Memory B cell (primary cell): ENCODE results near the gene VTI1A.

Experiments
- ATAC-seq: fragments of 150-1000 bp; cut with Tn5 transposase; 2 replicates; pipeline ENCODE4 v1.10.0; 2021; ENCODE audit warnings: low read depth, mild to moderate bottlenecking, moderate library complexity
- DNase-seq, 2 donors: peaks; one replicate each; pipeline ENCODE4 v3.0.0; 2022; ENCODE audit warnings: low spot score in 2 of 2
- H3K27ac Mint-ChIP-seq: one replicate; pipeline ENCODE4 v1.8.0; 2022; ENCODE audit warnings: mild to moderate bottlenecking, moderate library complexity, mixed read lengths
- H3K27me3 Mint-ChIP-seq: one replicate; pipeline ENCODE4 v1.8.0; 2022; ENCODE audit warnings: mixed read lengths
- H3K36me3 Mint-ChIP-seq: one replicate; pipeline ENCODE4 v1.8.0; 2022; ENCODE audit warnings: mild to moderate bottlenecking, mixed read lengths
- H3K4me1 Mint-ChIP-seq: one replicate; pipeline ENCODE4 v1.8.0; 2022; ENCODE audit warnings: mixed read lengths
- H3K4me3 Mint-ChIP-seq: one replicate; pipeline ENCODE4 v1.8.0; 2022; ENCODE audit warnings: mild to moderate bottlenecking, moderate library complexity, mixed read lengths
- H3K9me3 Mint-ChIP-seq: one replicate; pipeline ENCODE4 v1.8.0; 2022; ENCODE audit warnings: mixed read lengths

The VTI1A gene

DNA sequence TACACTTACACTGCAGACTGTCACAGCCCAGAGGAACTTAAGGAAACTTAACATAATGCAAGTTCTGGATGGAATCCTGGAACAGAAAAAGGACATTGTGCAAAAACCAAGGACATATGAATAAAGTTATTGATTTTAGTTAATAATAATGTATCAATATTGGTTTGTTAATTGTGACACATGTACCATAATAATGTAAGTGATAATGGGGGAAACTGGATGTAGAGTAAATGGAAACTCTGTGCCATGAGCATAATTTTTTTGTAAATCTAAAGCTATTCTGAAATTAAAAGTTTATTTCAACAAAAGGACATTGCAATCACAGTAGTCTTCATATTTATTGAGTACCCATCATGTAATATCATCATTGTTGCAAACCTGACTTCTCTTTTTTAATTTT lies 107.2 kb downstream of the VTI1A start:
- no peak overlapping the region for H3K4me3 Mint-ChIP-seq
- peaks cover 4% of the 10 kb centered on the region for H3K4me1 Mint-ChIP-seq
- DNase-seq: no peak
- no peak for ATAC-seq
- no peaks in the 10 kb centered on the region for H3K9me3 Mint-ChIP-seq
- H3K27me3 Mint-ChIP-seq: no peaks in the 10 kb centered on the region
- peaks cover 19% of the 10 kb centered on the region for H3K36me3 Mint-ChIP-seq
- no peak overlapping the region for H3K27ac Mint-ChIP-seq

GRCh38 chr10:112557197-112557596 lies 110.2 kb downstream of the VTI1A start:
- Mint-ChIP-seq H3K4me1 (peaks cover 4% of the 10 kb centered on the region), H3K36me3 (peaks cover 11% of the 10 kb centered on the region), H3K9me3 (no peaks in the 10 kb centered on the region), H3K27me3 (no peaks in the 10 kb centered on the region), H3K4me3 (no peak overlapping the region), H3K27ac (no peak overlapping the region)
- ATAC-seq (no peak), DNase-seq (no peak)

GRCh38 chr10:112558476-112559142 lies 111.6 kb downstream of the VTI1A start:
- Mint-ChIP-seq H3K27ac (no peak overlapping the region), H3K9me3 (no peaks in the 10 kb centered on the region), H3K4me3 (no peak overlapping the region), H3K4me1 (no peaks in the 10 kb centered on the region), H3K27me3 (no peaks in the 10 kb centered on the region), H3K36me3 (peaks cover 5% of the 10 kb centered on the region)
- no peak for ATAC-seq
- no peak for DNase-seq

DNA sequence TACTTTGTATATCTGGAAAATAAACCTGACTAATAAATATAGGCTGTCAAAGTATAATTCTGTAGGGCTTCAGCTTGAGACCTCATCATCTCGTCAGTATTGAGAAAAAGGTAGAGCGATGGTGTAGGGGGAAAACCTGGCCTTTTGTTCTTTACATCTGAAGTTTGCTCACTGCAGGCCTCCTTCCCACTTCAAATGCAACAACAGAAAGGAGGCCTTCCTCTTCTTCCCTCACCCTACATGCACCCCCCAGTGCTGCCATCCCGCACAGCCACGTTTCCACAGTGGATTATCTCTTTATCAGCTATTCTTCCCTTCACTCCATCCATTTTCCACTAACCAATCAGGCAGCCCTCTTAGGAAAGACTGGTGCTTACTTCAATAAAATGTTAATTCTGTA lies 112.3 kb downstream of the VTI1A start:
- Mint-ChIP-seq H3K27me3 (no peaks in the 10 kb centered on the region), H3K4me3 (no peak overlapping the region), H3K9me3 (no peaks in the 10 kb centered on the region), H3K4me1 (no peaks in the 10 kb centered on the region), H3K27ac (no peak overlapping the region), H3K36me3 (peaks cover 2% of the 10 kb centered on the region)
- DNase-seq (no peak), ATAC-seq (no peak)

DNA sequence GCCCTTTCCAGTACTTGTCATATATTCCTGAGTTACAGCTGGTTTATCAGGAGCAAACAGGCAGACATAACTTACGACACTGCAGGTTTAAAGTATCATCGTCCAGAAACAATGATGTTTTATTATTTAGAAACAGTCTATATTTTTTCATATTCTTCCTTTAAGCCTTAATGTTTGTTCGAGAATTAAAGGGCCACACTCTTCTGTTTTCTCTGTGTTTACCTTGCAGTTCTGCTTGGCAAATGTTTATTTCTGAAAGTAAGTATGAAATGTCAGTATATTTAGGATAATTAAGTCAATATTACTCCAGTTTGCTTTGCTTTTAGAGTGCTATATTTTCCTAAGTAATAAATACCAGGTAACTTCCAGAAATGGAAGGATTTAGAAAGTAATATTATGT lies 115.1 kb downstream of the VTI1A start:
- Mint-ChIP-seq H3K9me3 (no peaks in the 10 kb centered on the region), H3K27ac (no peak overlapping the region), H3K4me1 (no peaks in the 10 kb centered on the region), H3K4me3 (no peak overlapping the region), H3K36me3 (no peaks in the 10 kb centered on the region), H3K27me3 (no peaks in the 10 kb centered on the region)
- DNase-seq (no peak), ATAC-seq (no peak)

DNA sequence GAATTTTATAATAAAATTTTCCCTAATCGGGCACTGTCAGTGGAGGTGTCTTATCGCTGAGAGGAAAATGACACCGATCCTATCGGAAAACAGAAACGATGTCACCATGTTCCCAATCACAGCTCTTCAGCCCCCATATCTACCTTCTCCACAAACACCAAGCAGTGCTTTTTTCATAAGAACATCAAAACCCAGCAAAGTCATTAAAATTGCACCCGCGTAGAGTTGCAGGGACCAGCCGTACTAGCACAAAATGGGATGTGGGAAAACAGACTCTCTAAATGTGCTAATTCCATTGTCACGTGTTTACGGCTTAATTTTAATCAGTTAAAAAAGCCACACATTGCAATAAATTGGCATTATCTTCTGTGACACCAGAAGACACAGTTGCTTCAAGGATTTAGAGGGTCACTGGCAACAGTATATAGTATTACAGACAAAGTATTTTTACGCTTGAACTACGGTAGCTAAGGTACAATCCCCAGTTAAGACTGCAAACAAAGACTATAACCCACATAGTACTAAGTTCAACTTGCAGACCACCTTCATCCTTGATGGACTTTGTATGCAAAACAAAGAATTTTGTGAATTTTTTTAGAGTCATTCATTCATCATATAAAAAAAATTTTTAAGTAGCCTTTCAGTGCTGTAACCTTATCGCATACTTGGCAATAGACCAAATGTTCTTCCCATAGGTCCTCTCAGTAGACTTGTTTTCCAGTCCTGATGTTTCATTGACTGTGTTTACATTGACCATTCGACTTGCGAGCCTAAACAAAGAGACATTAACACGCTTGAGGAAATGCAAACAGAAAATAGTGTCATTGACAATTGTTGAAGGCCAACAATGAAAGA lies 116.0 kb downstream of the VTI1A start:
- Mint-ChIP-seq H3K4me3 (no peak overlapping the region), H3K36me3 (no peaks in the 10 kb centered on the region), H3K9me3 (no peaks in the 10 kb centered on the region), H3K27ac (no peak overlapping the region), H3K27me3 (no peaks in the 10 kb centered on the region), H3K4me1 (no peaks in the 10 kb centered on the region)
- DNase-seq: no peak
- ATAC-seq: no peak

GRCh38 chr10:112564337-112564736 lies 117.3 kb downstream of the VTI1A start:
- ATAC-seq: no peak
- DNase-seq: no peak
- Mint-ChIP-seq H3K27me3 (no peaks in the 10 kb centered on the region), H3K9me3 (no peaks in the 10 kb centered on the region), H3K36me3 (peaks cover under 1% of the 10 kb centered on the region), H3K4me3 (no peak overlapping the region), H3K4me1 (no peaks in the 10 kb centered on the region), H3K27ac (no peak overlapping the region)

GRCh38 chr10:112565434-112566053 lies 118.5 kb downstream of the VTI1A start:
- H3K4me3 Mint-ChIP-seq: no peak overlapping the region
- H3K27ac Mint-ChIP-seq: no peak overlapping the region
- no peaks in the 10 kb centered on the region for H3K9me3 Mint-ChIP-seq
- no peaks in the 10 kb centered on the region for H3K27me3 Mint-ChIP-seq
- H3K4me1 Mint-ChIP-seq: no peaks in the 10 kb centered on the region
- ATAC-seq: no peak
- DNase-seq: no peak
- H3K36me3 Mint-ChIP-seq: peaks cover 2% of the 10 kb centered on the region

- Mint-ChIP-seq H3K4me3 (no peak overlapping the region), H3K4me1 (no peaks in the 10 kb centered on the region), H3K27ac (no peak overlapping the region), H3K36me3 (peaks cover 11% of the 10 kb centered on the region), H3K27me3 (no peaks in the 10 kb centered on the region), H3K9me3 (no peaks in the 10 kb centered on the region)
- DNase-seq: no peak
- ATAC-seq: no peak
These were observed 123.6 kb downstream of the VTI1A start for GRCh38 chr10:112570585-112570984.

DNA sequence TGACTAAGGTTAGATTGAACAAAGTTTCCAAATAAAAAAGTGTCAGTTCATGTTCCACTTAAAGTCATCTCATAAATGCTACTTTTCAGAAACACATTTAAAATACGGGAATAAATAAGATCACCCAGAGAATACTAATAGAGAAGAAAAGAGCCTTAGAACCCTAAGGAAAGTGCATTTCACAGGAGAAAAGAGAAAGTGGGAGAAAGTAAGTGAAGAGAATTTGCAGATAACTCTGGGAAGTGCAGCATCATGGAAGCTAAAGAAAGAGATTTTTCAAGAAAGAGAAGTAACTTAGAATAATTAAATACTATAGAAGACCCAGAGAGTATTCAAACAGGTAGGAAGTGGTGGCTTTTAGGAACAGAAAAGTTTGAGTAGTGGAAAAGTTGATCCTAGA lies 132.6 kb downstream of the VTI1A start:
- H3K4me1 Mint-ChIP-seq: no peaks in the 10 kb centered on the region
- H3K9me3 Mint-ChIP-seq: no peaks in the 10 kb centered on the region
- ATAC-seq (no peak), DNase-seq (no peak)
- no peak overlapping the region for H3K4me3 Mint-ChIP-seq
- H3K27ac Mint-ChIP-seq: no peak overlapping the region
- peaks cover 36% of the 10 kb centered on the region for H3K36me3 Mint-ChIP-seq
- H3K27me3 Mint-ChIP-seq: no peaks in the 10 kb centered on the region

DNA sequence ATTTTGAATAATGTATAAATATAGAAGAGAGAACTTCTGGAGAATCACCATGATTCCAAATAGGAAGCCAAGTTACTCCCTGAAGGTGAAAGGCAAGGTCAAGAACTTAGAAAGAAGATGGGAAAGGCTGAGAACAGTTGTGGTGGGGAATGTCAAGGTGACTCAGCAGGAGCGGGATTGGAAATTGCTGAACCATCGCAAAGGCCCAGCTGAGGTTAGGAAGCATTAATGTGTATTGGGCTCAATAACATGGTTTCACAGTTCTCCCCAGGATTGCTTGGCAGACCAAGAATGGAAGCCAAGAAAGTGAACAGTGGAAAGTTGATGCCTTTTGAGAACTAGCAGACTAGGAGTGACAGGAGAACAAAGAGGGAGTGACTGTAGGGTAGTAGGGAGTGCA lies 133.3 kb downstream of the VTI1A start:
- Mint-ChIP-seq H3K9me3 (no peaks in the 10 kb centered on the region), H3K4me1 (no peaks in the 10 kb centered on the region), H3K27ac (no peak overlapping the region), H3K4me3 (no peak overlapping the region), H3K27me3 (no peaks in the 10 kb centered on the region), H3K36me3 (peaks cover 38% of the 10 kb centered on the region)
- ATAC-seq: no peak
- DNase-seq: no peak

GRCh38 chr10:112581921-112582320 lies 134.9 kb downstream of the VTI1A start:
- Mint-ChIP-seq H3K27me3 (no peaks in the 10 kb centered on the region), H3K4me1 (peaks cover 2% of the 10 kb centered on the region), H3K36me3 (peaks cover 43% of the 10 kb centered on the region), H3K9me3 (no peaks in the 10 kb centered on the region), H3K4me3 (no peak overlapping the region), H3K27ac (no peak overlapping the region)
- ATAC-seq (no peak), DNase-seq (no peak)

DNA sequence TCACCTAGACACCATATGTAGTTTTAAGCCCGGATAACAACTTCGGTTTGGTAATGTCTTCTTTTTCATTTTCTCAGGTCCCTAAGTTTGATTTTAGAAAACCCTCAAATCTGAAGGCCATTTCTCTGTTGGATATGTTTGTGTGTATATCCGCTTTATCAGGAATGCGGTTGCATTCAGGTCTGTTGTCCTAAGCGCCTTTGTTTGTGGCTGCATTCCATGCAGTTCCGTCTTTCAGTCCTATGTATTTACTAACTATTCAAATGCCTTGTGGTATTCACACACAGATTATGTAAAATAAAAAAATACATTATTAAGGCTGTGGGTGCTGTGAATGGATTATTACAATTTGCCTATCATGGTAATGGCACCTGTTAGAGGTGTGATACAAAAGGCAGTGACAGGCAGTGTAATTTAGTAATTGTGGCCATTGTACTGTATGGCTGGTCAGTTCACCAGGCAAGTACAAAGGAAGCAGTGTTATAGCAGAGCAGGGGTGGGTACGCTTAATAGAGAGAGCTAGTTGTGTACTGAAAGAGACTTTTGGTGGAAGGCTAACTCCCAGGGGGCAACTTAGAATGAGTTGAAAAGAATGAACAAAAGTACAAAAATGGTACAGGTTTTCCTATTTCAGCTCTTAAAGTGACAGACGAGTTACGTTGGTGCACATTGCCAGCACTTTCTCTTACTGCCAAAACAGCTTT lies 136.4 kb downstream of the VTI1A start:
- Mint-ChIP-seq H3K27ac (no peak overlapping the region), H3K27me3 (no peaks in the 10 kb centered on the region), H3K9me3 (no peaks in the 10 kb centered on the region), H3K36me3 (peaks cover 36% of the 10 kb centered on the region), H3K4me1 (peaks cover 2% of the 10 kb centered on the region), H3K4me3 (no peak overlapping the region)
- ATAC-seq (no peak), DNase-seq (no peak)

GRCh38 chr10:112584276-112584675 lies 137.3 kb downstream of the VTI1A start:
- H3K9me3 Mint-ChIP-seq: no peaks in the 10 kb centered on the region
- H3K36me3 Mint-ChIP-seq: peaks cover 37% of the 10 kb centered on the region
- no peak for DNase-seq

More at GRCh38 chr10:112584276-112584675, 137.3 kb downstream of the VTI1A start:
- no peaks in the 10 kb centered on the region for H3K27me3 Mint-ChIP-seq
- no peak for ATAC-seq
- no peak overlapping the region for H3K4me3 Mint-ChIP-seq
- peaks cover 2% of the 10 kb centered on the region for H3K4me1 Mint-ChIP-seq
- H3K27ac Mint-ChIP-seq: no peak overlapping the region
